ENCODE measurements around the gene MISFA.
A peak's percentile ranks its signal among the peaks of the same experiment; 100 is the strongest.

Gene MISFA

GRCh38 chr11:18599739-18600230, at the start of gene MISFA:
Gene MISFA (plus strand): TSS chr11:18599789. CDS start chr11:18599929, 140 bp downstream.
- no peak within 1 kb of the TSS for H3K4me3 ChIP-seq (ENCODE audit: control insufficient read depth, low read depth, low read length)
- no peak for TF ChIP-seq CTCF (conservative IDR thresholded peaks at IDR 0.05; ENCODE audit: control insufficient read depth, insufficient read depth, low read depth, low read length)
- DNase-seq (ENCODE audit: low read depth): peak; percentile 72

GRCh38 chr11:18563090-18563730, 36.4 kb upstream of the MISFA start:
- DNase-seq (ENCODE audit: low read depth): peak; percentile 26
- no peak overlapping the region for H3K4me3 ChIP-seq (ENCODE audit: control insufficient read depth, low read depth, low read length)
- TF ChIP-seq CTCF (conservative IDR thresholded peaks at IDR 0.05; ENCODE audit: control insufficient read depth, insufficient read depth, low read depth, low read length): no peak

- no peak for DNase-seq (ENCODE audit: low read depth)
- H3K4me3 ChIP-seq (ENCODE audit: control insufficient read depth, low read depth, low read length): no peak overlapping the region
- TF ChIP-seq CTCF (conservative IDR thresholded peaks at IDR 0.05; ENCODE audit: control insufficient read depth, insufficient read depth, low read depth, low read length): no peak
These were observed 35.4 kb upstream of the MISFA start for GRCh38 chr11:18564149-18564548.

- peak; percentile 25 for DNase-seq (ENCODE audit: low read depth)
- TF ChIP-seq CTCF (conservative IDR thresholded peaks at IDR 0.05; ENCODE audit: control insufficient read depth, insufficient read depth, low read depth, low read length): no peak
- no peak overlapping the region for H3K4me3 ChIP-seq (ENCODE audit: control insufficient read depth, low read depth, low read length)
These were observed 33.2 kb upstream of the MISFA start for GRCh38 chr11:18566406-18566805.

GRCh38 chr11:18567081-18567480, 32.5 kb upstream of the MISFA start:
- no peak overlapping the region for H3K4me3 ChIP-seq (ENCODE audit: control insufficient read depth, low read depth, low read length)
- no peak for TF ChIP-seq CTCF (conservative IDR thresholded peaks at IDR 0.05; ENCODE audit: control insufficient read depth, insufficient read depth, low read depth, low read length)
- DNase-seq (ENCODE audit: low read depth): peak; percentile 79

- no peak for TF ChIP-seq CTCF (conservative IDR thresholded peaks at IDR 0.05; ENCODE audit: control insufficient read depth, insufficient read depth, low read depth, low read length)
- DNase-seq (ENCODE audit: low read depth): no peak
- H3K4me3 ChIP-seq (ENCODE audit: control insufficient read depth, low read depth, low read length): no peak overlapping the region
These were observed 24.2 kb upstream of the MISFA start for GRCh38 chr11:18575361-18575760.
